Activated CD4-positive, alpha-beta T cell treated with anti-CD3 and anti-CD28 coated beads for 48 hours (primary cell): ENCODE measurements around the gene MIF4GD.

ENCODE experiments used
- DNase-seq: peaks from one replicate; pipeline ENCODE4 v3.0.0-alpha.2; 2020

Gene MIF4GD

DNA sequence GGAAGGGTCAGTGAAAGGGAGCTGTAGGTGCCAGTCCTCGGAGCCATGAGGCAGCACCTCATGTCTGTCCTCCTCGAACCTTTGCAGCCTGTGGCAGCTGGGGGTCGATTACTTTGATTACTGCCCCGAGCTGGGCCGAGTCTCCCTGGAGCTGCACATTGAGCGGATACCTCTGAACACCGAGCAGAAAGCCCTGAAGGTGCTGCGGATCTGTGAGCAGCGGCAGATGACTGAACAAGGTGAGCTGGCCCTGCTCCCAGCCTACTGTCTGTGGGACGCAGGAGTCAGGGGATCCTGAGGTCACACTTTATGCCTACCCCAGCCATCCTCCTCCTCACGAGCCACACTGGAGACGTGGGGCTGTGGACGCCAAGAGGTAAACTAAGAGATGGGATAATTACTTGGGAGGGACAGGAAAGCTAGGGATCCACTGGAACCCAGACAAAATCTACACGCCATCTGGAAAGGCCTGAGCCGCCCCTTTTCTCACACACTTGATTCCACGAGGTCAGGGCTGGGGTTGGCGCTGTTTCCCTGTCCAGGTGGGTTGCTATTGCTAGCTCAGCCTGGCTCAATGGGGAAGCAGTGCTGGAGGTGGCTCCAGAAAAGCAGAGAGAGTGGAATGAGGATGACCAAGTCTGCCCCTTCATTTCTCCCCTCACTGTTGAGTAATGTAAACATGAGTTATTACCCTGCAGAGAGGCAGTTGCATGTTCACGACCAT lies 39.1 kb downstream of the MIF4GD start:
- no peak for DNase-seq

DNA sequence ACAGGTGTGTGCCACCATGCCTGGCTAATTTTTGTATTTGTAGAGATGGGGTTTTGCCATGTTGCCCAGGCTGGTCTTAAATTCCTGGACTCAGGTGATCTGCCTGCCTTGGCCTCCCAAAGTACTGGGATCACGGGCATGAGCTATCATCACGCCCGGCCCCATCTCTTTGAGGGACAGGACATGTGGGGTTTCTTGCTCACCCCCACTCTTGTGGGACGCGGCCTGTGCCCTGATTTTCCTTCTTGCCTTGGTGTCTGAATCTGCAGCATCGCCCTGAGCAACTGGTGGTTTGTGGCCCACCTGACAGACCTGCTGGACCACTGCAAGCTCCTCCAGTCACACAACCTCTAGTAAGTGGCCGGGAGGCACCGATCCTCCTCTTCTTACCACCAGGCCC lies 40.0 kb downstream of the MIF4GD start:
- DNase-seq: no peak

DNA sequence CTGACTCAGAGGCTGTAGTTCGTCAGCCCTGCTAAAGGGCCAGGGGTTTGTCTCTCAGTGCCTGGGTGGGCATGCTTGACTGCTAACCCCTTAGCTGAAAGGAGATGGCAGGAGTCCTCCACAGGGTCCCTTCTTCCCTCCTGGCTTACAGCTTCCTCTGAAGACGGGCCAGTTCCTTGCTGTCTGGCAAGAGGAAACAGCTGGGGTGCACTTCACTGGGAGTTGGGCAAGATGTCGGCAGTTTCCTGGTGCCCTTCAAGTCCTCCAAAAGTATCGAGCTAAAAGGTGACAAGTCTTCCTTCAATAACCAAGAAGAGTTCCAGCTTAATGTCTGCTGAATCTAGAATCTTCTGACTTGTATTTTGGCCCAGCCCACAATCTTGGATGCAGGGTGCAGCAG lies 42.2 kb downstream of the MIF4GD start:
- DNase-seq: no peak

DNA sequence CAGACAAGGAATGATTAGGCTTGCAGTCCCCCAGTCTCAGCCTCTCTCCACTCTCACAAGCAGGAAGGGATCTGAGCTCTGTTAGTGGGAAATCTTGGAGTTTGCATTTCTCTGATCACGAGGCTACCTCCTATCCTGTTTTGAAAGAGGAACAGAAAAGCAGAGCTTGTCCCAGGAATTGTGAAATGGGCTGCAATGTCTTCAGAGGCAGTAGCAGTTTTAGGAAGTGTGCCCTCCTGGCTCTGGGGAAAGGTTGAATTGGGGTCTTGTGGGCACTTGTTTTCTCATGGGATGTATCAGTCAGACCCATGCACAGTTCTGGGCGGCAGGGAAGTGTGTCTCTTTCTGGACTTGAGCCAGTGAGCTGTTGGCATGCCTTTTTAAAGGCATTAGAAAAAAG lies 42.7 kb downstream of the MIF4GD start:
- no peak for DNase-seq

DNA sequence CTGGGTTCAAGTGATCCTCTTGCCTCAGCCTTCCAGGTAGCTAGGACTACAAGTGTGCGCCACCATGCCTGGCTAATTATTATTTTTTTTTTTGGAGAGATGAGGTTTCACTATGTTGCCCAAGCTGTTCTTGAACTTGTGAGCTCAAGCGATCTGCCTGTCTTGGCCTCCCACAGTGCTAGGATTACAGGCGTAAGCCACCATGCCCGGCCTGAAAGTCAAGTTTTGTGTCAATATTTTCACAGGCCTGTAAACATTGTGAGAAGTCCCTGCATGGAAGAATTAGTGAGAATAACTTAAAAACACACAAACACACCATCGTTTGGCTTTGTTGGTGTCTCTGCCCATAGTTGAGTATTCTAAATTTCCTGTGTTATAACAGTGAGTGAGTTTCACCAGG lies 43.3 kb downstream of the MIF4GD start:
- DNase-seq: no peak

DNA sequence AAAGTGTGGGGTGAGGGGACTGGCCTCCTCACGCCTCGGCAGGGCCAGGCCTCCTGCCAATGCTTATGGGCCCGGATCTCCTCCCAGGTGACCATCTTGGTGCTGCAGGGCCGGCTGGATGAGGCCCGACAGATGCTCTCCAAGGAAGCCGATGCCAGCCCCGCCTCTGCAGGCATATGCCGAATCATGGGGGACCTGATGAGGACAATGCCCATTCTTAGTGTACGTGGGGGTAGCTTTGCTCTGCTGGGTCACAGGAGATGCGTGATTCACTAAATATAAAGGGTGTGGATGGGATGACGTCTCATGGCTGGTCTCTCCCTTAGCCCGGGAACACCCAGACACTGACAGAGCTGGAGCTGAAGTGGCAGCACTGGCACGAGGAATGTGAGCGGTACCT lies 46.0 kb downstream of the MIF4GD start:
- no peak for DNase-seq

DNA sequence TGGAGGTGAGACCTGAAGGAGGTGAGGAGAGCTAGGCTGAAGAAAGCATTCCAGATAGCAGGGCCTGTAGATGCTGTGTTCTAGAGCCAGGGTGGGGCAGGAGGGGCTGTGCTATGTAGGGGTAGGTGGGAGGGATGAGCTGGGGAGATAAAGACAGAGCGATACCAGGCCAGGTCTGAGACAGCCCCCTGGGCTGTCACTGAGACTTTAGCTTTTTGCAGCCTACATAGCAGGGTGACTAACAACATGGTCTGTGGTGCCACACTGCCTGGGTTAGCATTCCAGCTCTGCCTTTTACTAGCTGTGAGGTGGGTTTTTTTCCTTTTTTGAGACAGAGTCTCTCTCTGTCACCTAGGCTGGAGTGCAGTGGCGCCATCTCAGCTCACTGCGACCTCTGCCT lies 51.2 kb downstream of the MIF4GD start:
- no peak for DNase-seq

DNA sequence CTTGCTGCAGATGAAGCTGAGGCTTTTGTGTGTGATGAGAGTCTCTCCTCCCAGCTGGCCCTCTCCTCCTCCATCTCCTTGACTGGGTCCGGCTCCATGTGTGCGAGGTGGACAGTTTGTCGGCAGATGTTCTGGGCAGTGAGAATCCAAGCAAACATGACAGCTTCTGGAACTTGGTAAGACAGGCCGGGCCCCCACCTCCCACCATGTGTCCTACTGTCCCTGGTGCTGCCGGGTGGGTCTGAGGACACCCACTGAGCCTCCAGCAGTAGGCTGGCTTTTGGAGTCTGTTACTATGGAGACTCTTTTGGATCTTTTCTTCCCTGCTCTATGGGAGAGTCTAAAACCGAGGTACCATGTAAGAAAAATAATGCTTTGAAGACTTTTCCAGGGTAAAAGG lies 52.9 kb downstream of the MIF4GD start:
- DNase-seq: no peak
